Mucosa of descending colon (tissue), 3 donors: ENCODE measurements around the gene PCDH19. TPM values are rescaled to one million over a fixed set of nuclear protein-coding genes. Genes with fewer than 3 reads are reported as not detected.

Experiments
- ATAC-seq: fragments of 200-7000 bp; cut with Tn5 transposase; one replicate; pipeline ENCODE4 v1.9.1; 2020; ENCODE audit warnings: mild to moderate bottlenecking, moderate library complexity
- DNase-seq, 3 donors: peaks; one replicate each; pipeline ENCODE4 v3.0.0-alpha.2; 2020
- H3K36me3 ChIP-seq: fragments of 200-600 bp; one replicate; pipeline ENCODE4 v1.8.0; 2021; ENCODE audit warnings: low read depth, mild to moderate bottlenecking
- H3K4me1 ChIP-seq: fragments of 200-600 bp; one replicate; pipeline ENCODE4 v1.8.0; 2021; ENCODE audit warnings: low read depth, mild to moderate bottlenecking
- H3K4me3 ChIP-seq: fragments of 200-600 bp; one replicate; pipeline ENCODE4 v1.8.0; 2021; ENCODE audit warnings: mild to moderate bottlenecking
- H3K9me3 ChIP-seq: fragments of 200-600 bp; one replicate; pipeline ENCODE4 v1.8.0; 2021; ENCODE audit warnings: mild to moderate bottlenecking
- intact Hi-C, 2 donors: fragments of 100-400 bp; cut with DNase I in 1 of 2; cut with micrococcal nuclease in 1 of 2; formaldehyde crosslinking; loops; one replicate each; pipeline versions ENCODE4 v1.11.0 to v1.11.1; 2022; cut with DNase I, micrococcal nuclease
- total RNA-seq, 3 donors: library from RNA; stranded (reverse); fragmentation: NEBNext Ultra II Directional in 2 of 3; extraction: Animal tissue kit (Norgen Biotek cat#: 25700) in 2 of 3; gene quantifications; one replicate each; pipeline versions ENCODE4 v1.2.1 to v1.2.4, GENCODE V29; 2021 to 2023
- TF ChIP-seq, protein P1 (sequence below): fragments of 200-600 bp; IDR thresholded peaks from one replicate; pipeline ENCODE4 v1.8.0; 2022; ENCODE audit warnings: antibody characterized with exemption, mild to moderate bottlenecking
- donor health status: DM: no; HTN: no; CAD: no; lungs with moderate emphysema.
- donor health status: DM: no; HTN: no; CAD: no.
- donor health status: DM: no; HTN: yes; CAD: no.

The PCDH19 gene
- total RNA-seq, 3 donors from 2014 or later, result 1.0 to 2.0 (median 1.7) TPM

DNA sequence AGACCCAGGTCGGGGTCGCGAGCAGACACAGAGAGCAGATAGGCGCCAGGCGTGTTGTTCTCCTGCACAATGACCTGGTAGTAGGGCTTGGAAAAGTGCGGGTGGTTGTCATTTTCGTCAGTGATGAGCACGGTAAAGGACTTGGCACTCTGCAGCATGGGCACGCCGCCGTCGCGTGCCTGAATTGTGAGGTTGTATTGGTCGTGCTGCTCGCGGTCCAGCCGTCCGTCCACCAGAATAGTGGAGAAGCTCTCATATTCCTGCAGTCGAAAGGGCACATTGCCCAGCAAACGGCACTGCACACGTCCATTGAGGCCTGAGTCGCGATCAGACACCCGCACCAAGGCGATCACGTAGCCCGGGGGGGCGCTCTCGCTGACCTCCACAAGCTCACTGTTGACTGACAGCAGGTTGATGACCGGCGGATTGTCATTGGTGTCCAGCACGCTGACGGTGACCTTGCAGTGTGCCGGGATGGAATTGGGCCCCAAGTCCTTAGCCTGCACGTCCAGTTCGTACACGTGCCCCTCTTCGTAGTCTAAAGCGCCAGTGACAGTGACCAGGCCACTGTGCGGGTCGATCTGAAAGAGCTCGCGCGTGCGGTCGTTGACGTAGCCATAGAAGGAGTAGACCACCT lies 2.8 kb downstream of the PCDH19 start:
- intact Hi-C loops, result no loop called here
- Histone ChIP-seq H3K9me3 (no peaks in the 10 kb centered on the region), H3K36me3 (no peaks in the 10 kb centered on the region), H3K4me3 (no peak overlapping the region), H3K4me1 (no peaks in the 10 kb centered on the region)
- no peak for ATAC-seq
- TF ChIP-seq, protein P1, sequence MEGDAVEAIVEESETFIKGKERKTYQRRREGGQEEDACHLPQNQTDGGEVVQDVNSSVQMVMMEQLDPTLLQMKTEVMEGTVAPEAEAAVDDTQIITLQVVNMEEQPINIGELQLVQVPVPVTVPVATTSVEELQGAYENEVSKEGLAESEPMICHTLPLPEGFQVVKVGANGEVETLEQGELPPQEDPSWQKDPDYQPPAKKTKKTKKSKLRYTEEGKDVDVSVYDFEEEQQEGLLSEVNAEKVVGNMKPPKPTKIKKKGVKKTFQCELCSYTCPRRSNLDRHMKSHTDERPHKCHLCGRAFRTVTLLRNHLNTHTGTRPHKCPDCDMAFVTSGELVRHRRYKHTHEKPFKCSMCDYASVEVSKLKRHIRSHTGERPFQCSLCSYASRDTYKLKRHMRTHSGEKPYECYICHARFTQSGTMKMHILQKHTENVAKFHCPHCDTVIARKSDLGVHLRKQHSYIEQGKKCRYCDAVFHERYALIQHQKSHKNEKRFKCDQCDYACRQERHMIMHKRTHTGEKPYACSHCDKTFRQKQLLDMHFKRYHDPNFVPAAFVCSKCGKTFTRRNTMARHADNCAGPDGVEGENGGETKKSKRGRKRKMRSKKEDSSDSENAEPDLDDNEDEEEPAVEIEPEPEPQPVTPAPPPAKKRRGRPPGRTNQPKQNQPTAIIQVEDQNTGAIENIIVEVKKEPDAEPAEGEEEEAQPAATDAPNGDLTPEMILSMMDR, result no peak
- DNase-seq, result no peak

DNA sequence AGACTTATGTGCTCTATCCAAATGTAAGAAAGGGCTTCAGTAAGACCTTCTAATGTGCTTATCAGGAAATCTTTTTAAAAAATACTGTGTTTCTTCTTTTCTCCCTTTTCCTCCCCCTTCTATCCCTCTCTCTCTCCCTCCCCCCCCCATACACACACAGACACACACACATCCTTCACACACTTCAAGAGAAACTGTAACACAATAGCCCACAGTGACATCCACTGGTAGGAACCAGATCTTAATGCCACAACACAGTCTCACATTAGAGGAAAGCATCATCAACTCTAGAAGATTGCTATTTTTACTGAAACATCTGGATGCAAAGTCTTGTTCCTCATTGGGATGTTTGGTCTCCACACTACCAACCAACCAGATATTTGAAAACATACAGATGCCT lies 4.6 kb downstream of the PCDH19 start:
- Histone ChIP-seq H3K9me3 (no peaks in the 10 kb centered on the region), H3K36me3 (no peaks in the 10 kb centered on the region), H3K4me1 (no peaks in the 10 kb centered on the region), H3K4me3 (no peak overlapping the region)
- DNase-seq, result no peak
- TF ChIP-seq, protein P1, result no peak
- ATAC-seq, result no peak
- intact Hi-C loops, result no loop called here

DNA sequence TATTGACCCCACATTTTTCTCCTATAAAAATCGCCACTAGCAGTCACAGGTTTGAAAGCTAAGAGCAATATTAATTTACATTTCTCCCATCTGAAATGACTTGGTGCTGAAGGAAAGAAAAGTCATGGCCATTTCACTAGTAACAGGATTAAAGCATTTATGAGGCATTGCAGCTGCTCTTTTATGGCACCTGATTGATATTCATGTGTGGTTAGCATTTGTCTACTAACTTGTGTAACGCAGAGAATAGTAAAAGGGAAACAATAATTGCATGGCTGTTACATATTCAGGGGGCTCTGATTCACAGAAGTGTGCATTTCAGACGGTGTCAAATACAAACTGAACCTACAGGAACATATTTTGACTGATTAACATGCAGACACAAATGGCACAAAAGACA lies 5.2 kb downstream of the PCDH19 start:
- intact Hi-C loops, result no loop called here
- TF ChIP-seq, protein P1, result no peak
- DNase-seq (no peak), ATAC-seq (no peak)
- no peaks in the 10 kb centered on the region for H3K4me1 ChIP-seq
- no peaks in the 10 kb centered on the region for H3K36me3 ChIP-seq
- no peak overlapping the region for H3K4me3 ChIP-seq
- H3K9me3 ChIP-seq, result no peaks in the 10 kb centered on the region

DNA sequence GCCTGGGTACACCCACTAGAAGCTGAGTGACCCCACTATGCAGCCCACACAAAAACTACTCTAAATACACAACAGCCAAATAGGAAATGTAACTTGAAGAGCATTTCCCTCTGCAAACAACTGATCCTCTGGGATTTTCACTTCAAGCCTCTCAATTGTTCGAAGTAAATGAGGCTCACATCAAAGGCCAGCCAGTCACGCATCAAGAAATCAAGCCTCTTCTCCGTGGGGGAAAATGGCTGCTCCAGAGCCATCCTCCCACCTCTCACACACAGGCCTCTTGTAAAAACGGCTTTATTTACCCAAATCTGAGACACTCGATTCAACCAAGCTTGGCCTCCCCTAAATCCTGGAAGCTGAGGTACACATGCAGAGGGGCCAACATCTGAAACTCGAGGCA lies 14.3 kb downstream of the PCDH19 start:
- H3K4me1 ChIP-seq, result no peaks in the 10 kb centered on the region
- intact Hi-C loops, result no loop called here
- TF ChIP-seq, protein P1, result no peak
- ATAC-seq, result no peak
- no peaks in the 10 kb centered on the region for H3K9me3 ChIP-seq
- no peaks in the 10 kb centered on the region for H3K36me3 ChIP-seq
- DNase-seq, result no peak
- H3K4me3 ChIP-seq, result no peak overlapping the region

DNA sequence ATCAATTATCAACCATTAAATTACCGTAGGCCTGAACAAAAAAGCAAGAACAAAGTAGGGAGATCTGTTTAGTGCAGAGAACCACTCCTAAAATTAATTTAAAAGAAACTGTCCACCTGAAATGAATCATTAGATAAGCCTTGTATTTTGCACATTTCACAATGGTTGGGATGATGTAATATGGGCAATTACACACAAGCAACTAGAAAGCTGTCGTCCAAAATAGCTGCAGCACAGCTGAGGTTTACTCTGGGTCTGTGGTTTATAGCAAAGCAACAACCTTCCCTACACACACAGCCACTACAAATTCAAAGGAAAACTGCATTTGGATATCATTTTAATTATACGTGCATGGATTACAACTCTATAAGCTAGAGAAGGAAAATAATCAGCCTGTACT lies 28.5 kb downstream of the PCDH19 start:
- intact Hi-C loops, result no loop called here
- Histone ChIP-seq H3K36me3 (no peaks in the 10 kb centered on the region), H3K4me3 (no peak overlapping the region), H3K4me1 (no peaks in the 10 kb centered on the region), H3K9me3 (no peaks in the 10 kb centered on the region)
- TF ChIP-seq, protein P1, result no peak
- ATAC-seq (no peak), DNase-seq (no peak)
